Vagina (tissue), 2 donors: ENCODE results near the gene IL17RE.

Source experiments
- POLR2A ChIP-seq, 2 donors: fragments of 450-650 bp; IDR thresholded peaks; one replicate each; pipeline ENCODE4 v1.6.1; 2017; ENCODE audit warnings: antibody characterized with exemption in 2 of 2, mild to moderate bottlenecking in 2 of 2, moderate library complexity in 2 of 2
- POLR2AphosphoS5 ChIP-seq, 2 donors: sonication (generic); formaldehyde crosslinking; IDR thresholded peaks; one replicate each; pipeline ENCODE4 v1.9.0; 2017; ENCODE audit warnings: antibody characterized with exemption in 2 of 2, mild to moderate bottlenecking in 2 of 2, low read depth in 1 of 2; ENCODE audit not compliant: insufficient read depth in 1 of 2
- TF ChIP-seq, protein P1 (sequence below), 3 experiments: fragments of 450-650 bp in 2 of 3; fragments of 200-600 bp in 1 of 3; sonication (generic) in 1 of 3; IDR thresholded peaks; one replicate each; pipeline ENCODE4 v1.5.1; 2017 to 2019; ENCODE audit warnings: antibody characterized with exemption in 3 of 3, mild to moderate bottlenecking in 2 of 3, moderate library complexity in 2 of 3

DNA sequence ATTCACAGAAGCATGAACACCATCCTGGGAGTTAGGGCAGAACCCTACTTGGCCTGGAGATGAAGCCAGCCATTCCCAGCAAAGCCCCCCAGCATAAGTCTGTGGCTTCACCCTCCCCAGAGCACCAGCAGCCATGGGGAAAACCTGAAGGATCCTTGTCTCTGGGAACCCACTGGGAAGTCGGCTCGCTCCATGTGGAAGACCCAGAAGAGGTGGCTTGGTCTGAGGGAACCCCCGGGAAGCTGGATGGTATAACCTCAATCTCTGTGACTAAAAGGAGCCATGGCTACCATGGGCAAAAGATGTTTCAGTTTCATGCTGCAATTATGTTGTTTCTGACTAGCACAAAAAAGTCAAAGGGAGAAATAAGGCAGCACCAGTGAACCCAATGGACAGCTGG lies 47.1 kb upstream of the IL17RE start:
- TF ChIP-seq, protein P1, sequence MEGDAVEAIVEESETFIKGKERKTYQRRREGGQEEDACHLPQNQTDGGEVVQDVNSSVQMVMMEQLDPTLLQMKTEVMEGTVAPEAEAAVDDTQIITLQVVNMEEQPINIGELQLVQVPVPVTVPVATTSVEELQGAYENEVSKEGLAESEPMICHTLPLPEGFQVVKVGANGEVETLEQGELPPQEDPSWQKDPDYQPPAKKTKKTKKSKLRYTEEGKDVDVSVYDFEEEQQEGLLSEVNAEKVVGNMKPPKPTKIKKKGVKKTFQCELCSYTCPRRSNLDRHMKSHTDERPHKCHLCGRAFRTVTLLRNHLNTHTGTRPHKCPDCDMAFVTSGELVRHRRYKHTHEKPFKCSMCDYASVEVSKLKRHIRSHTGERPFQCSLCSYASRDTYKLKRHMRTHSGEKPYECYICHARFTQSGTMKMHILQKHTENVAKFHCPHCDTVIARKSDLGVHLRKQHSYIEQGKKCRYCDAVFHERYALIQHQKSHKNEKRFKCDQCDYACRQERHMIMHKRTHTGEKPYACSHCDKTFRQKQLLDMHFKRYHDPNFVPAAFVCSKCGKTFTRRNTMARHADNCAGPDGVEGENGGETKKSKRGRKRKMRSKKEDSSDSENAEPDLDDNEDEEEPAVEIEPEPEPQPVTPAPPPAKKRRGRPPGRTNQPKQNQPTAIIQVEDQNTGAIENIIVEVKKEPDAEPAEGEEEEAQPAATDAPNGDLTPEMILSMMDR (IDR thresholded peaks at IDR 0.05): no peak
- TF ChIP-seq POLR2A (IDR thresholded peaks at IDR 0.05) (no peak), POLR2AphosphoS5 (IDR thresholded peaks at IDR 0.05; ENCODE audit: insufficient read depth in 1 of 2, low read depth in 1 of 2) (no peak)
